DOHH2 (cell line): ENCODE measurements around the gene ANKRD16.

Experiments used
- CTCF ChIP-seq: fragments of 200-600 bp; sonication (generic); IDR thresholded peaks from one replicate; pipeline ENCODE4 v1.5.1; 2014; ENCODE audit warnings: antibody characterized with exemption, mild to moderate bottlenecking, low read depth, low read length; ENCODE audit not compliant: poor library complexity, severe bottlenecking
- EZH2phosphoT487 ChIP-seq: fragments of 200-600 bp; sonication (generic); IDR thresholded peaks from 2 replicates; pipeline ENCODE4 v1.6.1; 2017; ENCODE audit warnings: borderline replicate concordance, mild to moderate bottlenecking, antibody characterized with exemption, low read length, moderate library complexity, mixed read lengths

- TF ChIP-seq CTCF (no peak), EZH2phosphoT487 (no peak)
Measured at GRCh38 chr10:5938291-5938690, 48.6 kb upstream of the ANKRD16 start.
